HEK293 (cell line): ENCODE results near the gene WDSUB1.

Source experiments
- CTCF ChIA-PET: fragments of 350-600 bp; formaldehyde crosslinking; extraction: SDS; loops from one replicate; lab custom pipeline; 2021; ENCODE audit warnings: antibody characterized with exemption; lab: Yijun Ruan, JAX
- POLR2A ChIA-PET: fragments of 300-600 bp; formaldehyde crosslinking; extraction: SDS; loops from one replicate; lab custom pipeline; 2020; ENCODE audit warnings: antibody characterized with exemption, inconsistent platforms; lab: Yijun Ruan, JAX
- H3K27ac ChIP-seq: fragments of 200-500 bp; sonication (Bioruptor generic); 2 replicates; pipeline ENCODE4 v1.5.1; 2014; ENCODE audit warnings: low read depth, low read length, control low read depth, inconsistent platforms; ENCODE audit errors: extremely low read depth
- H3K36me3 ChIP-seq, 2 experiments: fragments of 200-500 bp in 1 of 2; sonication (Bioruptor generic) in 1 of 2; 1 replicate in 1 of 2; 2 replicates in 1 of 2; pipeline ENCODE4 v1.5.1; 2014 to 2017; ENCODE audit warnings: inconsistent platforms in 2 of 2, low read length in 2 of 2; ENCODE audit not compliant: control insufficient read depth in 2 of 2, insufficient read depth in 1 of 2
- H3K4me1 ChIP-seq: fragments of 200-500 bp; sonication (Bioruptor generic); 2 replicates; pipeline ENCODE4 v1.5.1; 2014; ENCODE audit warnings: mild to moderate bottlenecking, low read length, inconsistent platforms; ENCODE audit not compliant: control insufficient read depth, insufficient read depth
- H3K4me3 ChIP-seq: 2 replicates; pipeline ENCODE4 v1.5.1; 2011; ENCODE audit warnings: low read depth, mild to moderate bottlenecking, control low read depth, low read length, moderate library complexity
- H3K9me3 ChIP-seq: fragments of 200-500 bp; sonication (Bioruptor generic); 2 replicates; pipeline ENCODE4 v1.5.1; 2014; ENCODE audit warnings: low read depth, low read length, inconsistent platforms; ENCODE audit not compliant: control insufficient read depth, insufficient read depth
- KLF10 ChIP-seq: fragments of 450-650 bp; IDR thresholded peaks from 2 replicates; pipeline ENCODE4 v1.5.1; 2018; ENCODE audit warnings: missing biosample characterization, mild to moderate bottlenecking, missing genetic modification characterization
- KLF7 ChIP-seq: fragments of 450-650 bp; formaldehyde crosslinking; IDR thresholded peaks from 2 replicates; pipeline ENCODE4 v1.5.1; 2016; ENCODE audit warnings: missing biosample characterization, missing genetic modification characterization, borderline replicate concordance
- SCRT2 ChIP-seq: fragments of 450-650 bp; formaldehyde crosslinking; IDR thresholded peaks from 2 replicates; pipeline ENCODE4 v1.5.1; 2016; ENCODE audit warnings: missing biosample characterization, missing genetic modification characterization
- ZEB2 ChIP-seq: fragments of 450-650 bp; formaldehyde crosslinking; IDR thresholded peaks from 2 replicates; pipeline ENCODE4 v1.5.1; 2016; ENCODE audit warnings: missing biosample characterization, missing genetic modification characterization
- ZFP37 ChIP-seq: fragments of 450-650 bp; formaldehyde crosslinking; IDR thresholded peaks from 2 replicates; pipeline ENCODE4 v1.5.1; 2016; ENCODE audit warnings: missing biosample characterization, missing genetic modification characterization
- ZNF10 ChIP-seq: fragments of 450-650 bp; formaldehyde crosslinking; IDR thresholded peaks from 2 replicates; pipeline ENCODE4 v1.5.1; 2017; ENCODE audit warnings: missing biosample characterization, missing genetic modification characterization
- ZNF202 ChIP-seq: fragments of 450-650 bp; formaldehyde crosslinking; IDR thresholded peaks from 2 replicates; pipeline ENCODE4 v1.5.1; 2016; ENCODE audit warnings: missing biosample characterization, missing genetic modification characterization, borderline replicate concordance
- ZNF223 ChIP-seq: fragments of 450-650 bp; formaldehyde crosslinking; IDR thresholded peaks from 2 replicates; pipeline ENCODE4 v1.5.1; 2016; ENCODE audit warnings: missing biosample characterization, missing genetic modification characterization
- ZNF248 ChIP-seq: fragments of 450-650 bp; formaldehyde crosslinking; IDR thresholded peaks from 2 replicates; pipeline ENCODE4 v1.5.1; 2017; ENCODE audit warnings: missing biosample characterization, missing genetic modification characterization
- ZNF292 ChIP-seq: fragments of 450-650 bp; formaldehyde crosslinking; IDR thresholded peaks from 2 replicates; pipeline ENCODE4 v1.5.1; 2016; ENCODE audit warnings: low read depth, missing biosample characterization, missing genetic modification characterization, borderline replicate concordance
- ZNF302 ChIP-seq: fragments of 450-650 bp; formaldehyde crosslinking; IDR thresholded peaks from 2 replicates; pipeline ENCODE4 v1.5.1; 2016; ENCODE audit warnings: missing biosample characterization, missing genetic modification characterization, low read depth
- ZNF404 ChIP-seq: fragments of 450-650 bp; formaldehyde crosslinking; IDR thresholded peaks from 2 replicates; pipeline ENCODE4 v1.5.1; 2017; ENCODE audit warnings: missing biosample characterization, missing genetic modification characterization
- ZNF514 ChIP-seq: fragments of 450-650 bp; formaldehyde crosslinking; IDR thresholded peaks from 2 replicates; pipeline ENCODE4 v1.5.1; 2016; ENCODE audit warnings: missing biosample characterization, missing genetic modification characterization
- ZNF529 ChIP-seq: fragments of 450-650 bp; formaldehyde crosslinking; IDR thresholded peaks from 2 replicates; pipeline ENCODE4 v1.5.1; 2017; ENCODE audit warnings: missing genetic modification characterization, missing biosample characterization; ENCODE audit not compliant: insufficient replicate concordance
- ZNF560 ChIP-seq: fragments of 450-650 bp; formaldehyde crosslinking; IDR thresholded peaks from 2 replicates; pipeline ENCODE4 v1.5.1; 2017; ENCODE audit warnings: missing biosample characterization, missing genetic modification characterization, borderline replicate concordance
- ZNF629 ChIP-seq: fragments of 450-650 bp; formaldehyde crosslinking; IDR thresholded peaks from 2 replicates; pipeline ENCODE4 v1.5.1; 2017; ENCODE audit warnings: missing biosample characterization, missing genetic modification characterization
- ZNF768 ChIP-seq: fragments of 450-650 bp; formaldehyde crosslinking; IDR thresholded peaks from 2 replicates; pipeline ENCODE4 v1.5.1; 2018; ENCODE audit warnings: missing biosample characterization, mild to moderate bottlenecking, missing genetic modification characterization
- ZSCAN16 ChIP-seq: fragments of 450-650 bp; formaldehyde crosslinking; IDR thresholded peaks from 2 replicates; pipeline ENCODE4 v1.5.1; 2016; ENCODE audit warnings: missing biosample characterization, missing genetic modification characterization
- TF ChIP-seq, protein P1 (sequence below): fragments of 450-650 bp; formaldehyde crosslinking; IDR thresholded peaks from 2 replicates; pipeline ENCODE4 v1.5.1; 2016; ENCODE audit warnings: missing biosample characterization, missing genetic modification characterization
- TF ChIP-seq, protein P2 (sequence below): fragments of 450-650 bp; formaldehyde crosslinking; conservative IDR thresholded peaks from 2 replicates; pipeline ENCODE4 v1.5.1; 2016; ENCODE audit warnings: low read depth, missing biosample characterization, missing genetic modification characterization
- TF ChIP-seq, protein P3 (sequence below): sonication (generic); formaldehyde crosslinking; IDR thresholded peaks from 2 replicates; pipeline ENCODE4 v1.8.1; 2022; ENCODE audit warnings: mild to moderate bottlenecking, moderate library complexity, missing genetic modification reagents

The WDSUB1 gene

DNA sequence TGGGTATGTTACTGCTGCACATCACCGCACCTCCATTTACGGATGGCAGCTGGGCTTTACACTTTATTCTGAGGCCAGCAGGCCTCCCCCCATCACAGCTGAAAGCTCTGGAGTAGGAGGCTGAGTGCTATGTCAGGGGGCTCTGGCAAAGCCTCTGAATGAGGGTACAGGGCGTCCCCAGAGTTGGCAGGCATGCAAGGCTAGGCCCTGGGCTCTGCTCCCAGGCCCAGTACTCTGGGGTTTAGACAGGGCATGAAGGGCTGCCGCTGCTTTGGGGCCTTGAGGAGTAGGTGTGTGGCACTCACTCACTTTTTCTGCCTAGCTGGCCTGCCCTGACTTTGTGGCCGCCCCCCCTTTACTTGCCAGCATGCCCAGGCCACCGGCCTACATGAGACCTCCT is 90.8 kb downstream of the WDSUB1 start:
- CTCF ChIA-PET = interaction anchor here (0.6 kb wide), 2 partner anchors 54 to 109 kb away, joined by 4 read pairs; no protein-coding TSS in a partner anchor

DNA sequence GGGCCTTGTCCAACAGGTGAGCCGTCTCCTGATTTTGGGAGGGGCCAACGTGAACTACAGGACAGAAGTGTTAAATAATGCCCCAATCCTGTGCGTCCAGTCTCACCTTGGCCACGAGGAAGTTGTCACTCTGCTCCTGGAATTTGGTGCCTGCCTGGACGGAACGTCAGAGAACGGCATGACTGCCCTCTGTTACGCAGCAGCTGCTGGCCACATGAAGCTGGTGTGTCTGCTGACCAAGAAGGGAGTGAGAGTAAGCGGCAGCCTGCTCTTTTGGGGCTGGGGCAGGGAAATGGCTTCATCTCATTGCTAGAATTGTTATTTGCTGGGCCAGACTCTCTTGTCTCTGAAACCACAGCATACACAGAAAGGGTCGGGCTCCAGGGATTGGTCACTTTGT is 92.3 kb downstream of the WDSUB1 start:
- H3K27ac ChIP-seq = no peak overlapping the region
- ChIA-PET CTCF (no interaction called here), POLR2A (no interaction called here)

More for the DNA sequence above, 90.8 kb downstream of the WDSUB1 start:
- no peaks in the 10 kb centered on the region for H3K9me3 ChIP-seq
- no peak overlapping the region for H3K4me3 ChIP-seq
- no peak overlapping the region for H3K27ac ChIP-seq
- TF ChIP-seq ZNF202 (tag by site-specific recombination) (no peak), ZNF768 (no peak), ZNF560 (tag by site-specific recombination) (no peak), ZSCAN16 (no peak), ZNF248 (tag by site-specific recombination) (no peak), ZNF529 (tag by site-specific recombination) (no peak), KLF7 (tag by site-specific recombination) (no peak), ZNF292 (tag by site-specific recombination) (no peak), ZNF223 (tag by site-specific recombination) (no peak), ZNF302 (tag by site-specific recombination) (no peak)
- TF ChIP-seq, all 188 proteins: peak for 0
- Histone ChIP-seq H3K36me3 (peaks cover 0 to 66% of the 10 kb centered on the region in 2 experiments; a peak in 1 of 3 replicates), H3K4me1 (no peaks in the 10 kb centered on the region)
- POLR2A ChIA-PET = no interaction called here

More for the DNA sequence above, 92.3 kb downstream of the WDSUB1 start:
- no peaks in the 10 kb centered on the region for H3K4me1 ChIP-seq
- H3K9me3 ChIP-seq = no peaks in the 10 kb centered on the region
- no peak overlapping the region for H3K4me3 ChIP-seq
- peaks cover 0 to 63% of the 10 kb centered on the region in 2 experiments; a peak in 1 of 3 replicates for H3K36me3 ChIP-seq
- TF ChIP-seq ZSCAN16 (no peak), ZNF10 (tag by site-specific recombination) (no peak), ZNF514 (no peak), ZNF404 (tag by site-specific recombination) (no peak), KLF10 (no peak), ZFP37 (tag by site-specific recombination) (no peak), ZNF302 (tag by site-specific recombination) (no peak), ZNF629 (tag by site-specific recombination) (no peak), ZEB2 (tag by site-specific recombination) (no peak), ZNF223 (tag by site-specific recombination) (no peak), SCRT2 (tag by site-specific recombination) (no peak)
- TF ChIP-seq, protein P1, sequence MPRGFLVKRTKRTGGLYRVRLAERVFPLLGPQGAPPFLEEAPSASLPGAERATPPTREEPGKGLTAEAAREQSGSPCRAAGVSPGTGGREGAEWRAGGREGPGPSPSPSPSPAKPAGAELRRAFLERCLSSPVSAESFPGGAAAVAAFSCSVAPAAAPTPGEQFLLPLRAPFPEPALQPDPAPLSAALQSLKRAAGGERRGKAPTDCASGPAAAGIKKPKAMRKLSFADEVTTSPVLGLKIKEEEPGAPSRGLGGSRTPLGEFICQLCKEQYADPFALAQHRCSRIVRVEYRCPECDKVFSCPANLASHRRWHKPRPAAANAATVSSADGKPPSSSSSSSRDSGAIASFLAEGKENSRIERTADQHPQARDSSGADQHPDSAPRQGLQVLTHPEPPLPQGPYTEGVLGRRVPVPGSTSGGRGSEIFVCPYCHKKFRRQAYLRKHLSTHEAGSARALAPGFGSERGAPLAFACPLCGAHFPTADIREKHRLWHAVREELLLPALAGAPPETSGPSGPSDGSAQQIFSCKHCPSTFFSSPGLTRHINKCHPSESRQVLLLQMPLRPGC (tag by site-specific recombination) = no peak
- TF ChIP-seq, protein P2, sequence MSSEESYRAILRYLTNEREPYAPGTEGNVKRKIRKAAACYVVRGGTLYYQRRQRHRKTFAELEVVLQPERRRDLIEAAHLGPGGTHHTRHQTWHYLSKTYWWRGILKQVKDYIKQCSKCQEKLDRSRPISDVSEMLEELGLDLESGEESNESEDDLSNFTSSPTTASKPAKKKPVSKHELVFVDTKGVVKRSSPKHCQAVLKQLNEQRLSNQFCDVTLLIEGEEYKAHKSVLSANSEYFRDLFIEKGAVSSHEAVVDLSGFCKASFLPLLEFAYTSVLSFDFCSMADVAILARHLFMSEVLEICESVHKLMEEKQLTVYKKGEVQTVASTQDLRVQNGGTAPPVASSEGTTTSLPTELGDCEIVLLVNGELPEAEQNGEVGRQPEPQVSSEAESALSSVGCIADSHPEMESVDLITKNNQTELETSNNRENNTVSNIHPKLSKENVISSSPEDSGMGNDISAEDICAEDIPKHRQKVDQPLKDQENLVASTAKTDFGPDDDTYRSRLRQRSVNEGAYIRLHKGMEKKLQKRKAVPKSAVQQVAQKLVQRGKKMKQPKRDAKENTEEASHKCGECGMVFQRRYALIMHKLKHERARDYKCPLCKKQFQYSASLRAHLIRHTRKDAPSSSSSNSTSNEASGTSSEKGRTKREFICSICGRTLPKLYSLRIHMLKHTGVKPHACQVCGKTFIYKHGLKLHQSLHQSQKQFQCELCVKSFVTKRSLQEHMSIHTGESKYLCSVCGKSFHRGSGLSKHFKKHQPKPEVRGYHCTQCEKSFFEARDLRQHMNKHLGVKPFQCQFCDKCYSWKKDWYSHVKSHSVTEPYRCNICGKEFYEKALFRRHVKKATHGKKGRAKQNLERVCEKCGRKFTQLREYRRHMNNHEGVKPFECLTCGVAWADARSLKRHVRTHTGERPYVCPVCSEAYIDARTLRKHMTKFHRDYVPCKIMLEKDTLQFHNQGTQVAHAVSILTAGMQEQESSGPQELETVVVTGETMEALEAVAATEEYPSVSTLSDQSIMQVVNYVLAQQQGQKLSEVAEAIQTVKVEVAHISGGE (tag by site-specific recombination) = no peak
- TF ChIP-seq, protein P3, sequence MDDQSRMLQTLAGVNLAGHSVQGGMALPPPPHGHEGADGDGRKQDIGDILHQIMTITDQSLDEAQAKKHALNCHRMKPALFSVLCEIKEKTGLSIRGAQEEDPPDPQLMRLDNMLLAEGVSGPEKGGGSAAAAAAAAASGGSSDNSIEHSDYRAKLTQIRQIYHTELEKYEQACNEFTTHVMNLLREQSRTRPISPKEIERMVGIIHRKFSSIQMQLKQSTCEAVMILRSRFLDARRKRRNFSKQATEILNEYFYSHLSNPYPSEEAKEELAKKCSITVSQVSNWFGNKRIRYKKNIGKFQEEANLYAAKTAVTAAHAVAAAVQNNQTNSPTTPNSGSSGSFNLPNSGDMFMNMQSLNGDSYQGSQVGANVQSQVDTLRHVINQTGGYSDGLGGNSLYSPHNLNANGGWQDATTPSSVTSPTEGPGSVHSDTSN (CRISPR knock-in tag) = no peak
- TF ChIP-seq, all 188 proteins: peak for 0
